Measurements from ENCODE around the gene OGDH. TPM values are rescaled to one million over a fixed set of nuclear protein-coding genes. Genes with fewer than 3 reads are reported as not detected.
A peak's percentile ranks its signal among the peaks of the same experiment; 100 is the strongest.

The OGDH gene
- total RNA-seq, 1 donor from 2014 or later, result 73.7 TPM

DNA sequence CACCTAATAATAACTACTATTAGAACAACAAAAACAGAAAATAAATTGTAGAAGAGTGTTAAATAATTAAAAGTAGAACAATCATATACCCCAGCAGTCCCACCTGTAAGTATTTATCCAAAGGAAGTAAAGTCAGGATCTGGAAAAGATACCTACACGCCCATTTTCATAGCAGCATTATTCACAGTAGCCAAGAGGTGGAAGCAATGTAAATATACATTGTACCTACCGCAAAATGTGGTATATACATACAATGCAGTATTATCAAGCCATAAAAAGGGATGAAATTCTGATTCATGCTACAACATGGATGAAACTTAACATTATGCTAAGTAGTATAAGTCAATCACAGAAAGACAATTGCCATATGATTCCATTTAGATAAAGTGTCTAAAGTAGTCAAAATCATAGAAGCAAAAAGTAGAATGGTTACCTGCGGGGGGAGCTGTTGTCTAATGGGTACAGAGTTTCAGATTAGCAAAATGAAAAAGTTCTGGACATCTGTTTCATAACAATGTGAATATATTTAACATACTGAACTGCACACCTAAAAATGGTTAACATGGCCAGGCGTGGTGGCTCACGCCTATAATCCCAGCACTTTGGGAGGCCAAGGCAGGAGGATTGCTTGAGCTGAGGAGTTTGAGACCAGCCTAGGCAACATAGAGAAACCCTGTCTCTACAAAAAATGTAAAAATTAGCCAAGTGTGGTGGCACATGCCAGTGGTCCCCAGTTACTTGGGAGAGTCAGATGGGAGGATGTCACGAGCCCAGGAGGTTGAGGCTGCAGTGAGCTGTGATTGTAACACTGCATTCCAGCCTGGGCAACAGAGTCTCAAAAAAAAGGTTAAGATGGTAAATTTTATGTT, 18.4 kb upstream of the OGDH start:
- FAIRE-seq, result peak; percentile 59
- no peaks in the 10 kb centered on the region for H3K9me3 ChIP-seq (ENCODE audit: insufficient read depth, low read depth, low read length)
- H3K4me3 ChIP-seq (ENCODE audit: insufficient read depth, low read depth, low read length), result no peak overlapping the region
- Mint-ChIP-seq H3K36me3 (ENCODE audit: low read depth, unreplicated experiment) (no peaks in the 10 kb centered on the region), H3K4me3 (ENCODE audit: unreplicated experiment) (no peak overlapping the region), H3K9me3 (ENCODE audit: unreplicated experiment) (no peaks in the 10 kb centered on the region), H3K4me1 (ENCODE audit: low read depth, unreplicated experiment) (no peaks in the 10 kb centered on the region), H3K27ac (ENCODE audit: unreplicated experiment) (peak overlapping the region; percentile 4), H3K27me3 (ENCODE audit: low read depth, unreplicated experiment) (no peaks in the 10 kb centered on the region)
- no peak overlapping the region for H3K27ac ChIP-seq (ENCODE audit: low read depth, low read length)
- TF ChIP-seq CTCF (IDR thresholded peaks at IDR 0.05; ENCODE audit: insufficient read depth, low read depth, low read length) (peak; percentile 66), EZH2 (IDR thresholded peaks at IDR 0.05; ENCODE audit: insufficient read depth, low read length) (no peak)
- H3K9ac ChIP-seq (ENCODE audit: low read length), result no peak overlapping the region
- no peak overlapping the region for H3K4me2 ChIP-seq (ENCODE audit: low read length)
- H3K79me2 ChIP-seq (ENCODE audit: insufficient read depth, low read length), result no peaks in the 10 kb centered on the region
- H3K4me1 ChIP-seq (ENCODE audit: insufficient read depth, low read length), result no peaks in the 10 kb centered on the region
- H3K36me3 ChIP-seq (ENCODE audit: insufficient read depth, low read length), result no peaks in the 10 kb centered on the region
- H4K20me1 ChIP-seq (ENCODE audit: insufficient read depth, low read length), result no peaks in the 10 kb centered on the region
- H3K27me3 ChIP-seq (ENCODE audit: insufficient read depth, low read length), result no peaks in the 10 kb centered on the region
- DNase-seq (ENCODE audit: low read depth), result peak; percentile 28
- no peak overlapping the region for H2AFZ ChIP-seq (ENCODE audit: low read depth, low read length)

DNA sequence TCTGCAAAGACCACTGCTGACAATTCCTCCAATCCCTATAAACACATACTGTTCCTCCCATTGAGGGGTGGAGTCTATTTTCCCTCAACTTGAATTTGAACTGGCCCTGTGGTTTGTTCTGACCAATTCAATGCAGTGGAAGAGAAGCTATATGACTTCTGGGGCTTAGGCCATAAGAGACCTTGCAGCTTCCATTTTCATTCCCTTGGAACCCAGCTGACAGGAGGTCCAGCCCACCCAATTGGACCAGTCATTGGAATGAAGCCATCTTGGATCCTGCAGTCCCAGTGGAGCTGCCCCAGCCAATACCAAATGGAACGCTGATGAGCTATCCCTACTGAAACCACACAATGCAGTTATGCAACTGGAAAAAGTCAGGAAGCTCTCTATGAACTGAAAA, 15.5 kb upstream of the OGDH start:
- Histone ChIP-seq H3K9me3 (ENCODE audit: insufficient read depth, low read depth, low read length) (no peaks in the 10 kb centered on the region), H3K36me3 (ENCODE audit: insufficient read depth, low read length) (no peaks in the 10 kb centered on the region), H3K4me2 (ENCODE audit: low read length) (no peak overlapping the region), H3K9ac (ENCODE audit: low read length) (no peak overlapping the region), H3K27me3 (ENCODE audit: insufficient read depth, low read length) (no peaks in the 10 kb centered on the region), H4K20me1 (ENCODE audit: insufficient read depth, low read length) (no peaks in the 10 kb centered on the region), H3K27ac (ENCODE audit: low read depth, low read length) (no peak overlapping the region), H3K4me3 (ENCODE audit: insufficient read depth, low read depth, low read length) (no peak overlapping the region), H3K4me1 (ENCODE audit: insufficient read depth, low read length) (no peaks in the 10 kb centered on the region), H2AFZ (ENCODE audit: low read depth, low read length) (no peak overlapping the region), H3K79me2 (ENCODE audit: insufficient read depth, low read length) (no peaks in the 10 kb centered on the region)
- Mint-ChIP-seq H3K4me3 (ENCODE audit: unreplicated experiment) (no peak overlapping the region), H3K36me3 (ENCODE audit: low read depth, unreplicated experiment) (no peaks in the 10 kb centered on the region), H3K4me1 (ENCODE audit: low read depth, unreplicated experiment) (no peaks in the 10 kb centered on the region), H3K9me3 (ENCODE audit: unreplicated experiment) (no peaks in the 10 kb centered on the region), H3K27ac (ENCODE audit: unreplicated experiment) (no peak overlapping the region), H3K27me3 (ENCODE audit: low read depth, unreplicated experiment) (no peaks in the 10 kb centered on the region)
- TF ChIP-seq EZH2 (IDR thresholded peaks at IDR 0.05; ENCODE audit: insufficient read depth, low read length) (no peak), CTCF (IDR thresholded peaks at IDR 0.05; ENCODE audit: insufficient read depth, low read depth, low read length) (no peak)
- DNase-seq (ENCODE audit: low read depth) (no peak), FAIRE-seq (no peak)
